K562 (cell line): ENCODE data around the gene TMPRSS9. TPM values are rescaled to one million over a fixed set of nuclear protein-coding genes. Genes with fewer than 3 reads are reported as not detected.

ENCODE experiments used
- BRD4 ChIP-seq: fragments of 200-600 bp; sonication (generic); IDR thresholded peaks from 2 replicates; pipeline ENCODE4 v1.6.1; 2017; ENCODE audit warnings: inconsistent platforms
- CBFB ChIP-seq: sonication (generic); formaldehyde crosslinking; IDR thresholded peaks from 2 replicates; pipeline ENCODE4 v1.4.0; 2020; ENCODE audit warnings: mild to moderate bottlenecking, missing genetic modification reagents
- ELF4 ChIP-seq: fragments of 450-650 bp; formaldehyde crosslinking; IDR thresholded peaks from 2 replicates; pipeline ENCODE4 v1.4.0; 2022; ENCODE audit warnings: missing genetic modification characterization
- JUNB ChIP-seq: fragments of 450-650 bp; formaldehyde crosslinking; conservative IDR thresholded peaks from 2 replicates; pipeline ENCODE4 v1.4.0; 2020; ENCODE audit warnings: mild to moderate bottlenecking
- NEUROD1 ChIP-seq: fragments of 150-350 bp; IDR thresholded peaks from 2 replicates; pipeline ENCODE4 v1.6.1; 2014; ENCODE audit warnings: borderline replicate concordance, low read length, low read depth; ENCODE audit not compliant: partially characterized antibody
- NUFIP1 ChIP-seq: fragments of 450-650 bp; IDR thresholded peaks from 2 replicates; pipeline ENCODE4 v1.6.1; 2018; ENCODE audit not compliant: partially characterized antibody
- SAFB2 ChIP-seq: fragments of 200-400 bp; formaldehyde crosslinking; IDR thresholded peaks from 2 replicates; pipeline ENCODE4 v1.6.1; 2018; ENCODE audit warnings: borderline replicate concordance, low read length, low read depth, moderate library complexity; ENCODE audit not compliant: severe bottlenecking
- SMARCE1 ChIP-seq: fragments of 450-650 bp; IDR thresholded peaks from 2 replicates; pipeline ENCODE4 v1.7.1; 2016; ENCODE audit warnings: mild to moderate bottlenecking
- TSC22D4 ChIP-seq: fragments of 450-650 bp; IDR thresholded peaks from 2 replicates; pipeline ENCODE4 v1.6.1; 2016; ENCODE audit warnings: missing genetic modification characterization, missing biosample characterization, control low read depth
- ZC3H4 ChIP-seq: sonication (generic); formaldehyde crosslinking; IDR thresholded peaks from 2 replicates; pipeline ENCODE4 v1.9.0; 2021; ENCODE audit warnings: missing genetic modification reagents, borderline replicate concordance
- polyA plus RNA-seq, 8 experiments: library from polyadenylated mRNA; depleted of rRNA in 4 of 8; stranded (reverse) in 5 of 8; unstranded in 3 of 8; fragments of >200 nt; fragmentation: Nextera tagmentation in 2 of 8; fragmentation: Illumina TruSeq in 1 of 8; extraction: Ambion mirVana in 2 of 8; extraction: Trizol in 1 of 8; gene quantifications; 2 replicates each; pipeline versions ENCODE4 v1.2.1 to v1.2.3, GENCODE V29; 2011 to 2014; ENCODE audit warnings: inconsistent platforms in 1 of 8, missing spikeins in 1 of 8
- total RNA-seq, 7 experiments: library from RNA; depleted of rRNA in 6 of 7; stranded (reverse); fragments of >200 nt in 6 of 7; fragmentation: Illumina TruSeq in 2 of 7; extraction: Trizol in 2 of 7; gene quantifications; 2 replicates each; pipeline versions ENCODE4 v1.2.1 to v1.2.3, GENCODE V29; 2011 to 2021; ENCODE audit warnings: low replicate concordance in 1 of 7
- TF ChIP-seq, protein P1 (sequence below): fragments of 200-600 bp; sonication (generic); IDR thresholded peaks from one replicate; pipeline ENCODE4 v1.6.1; 2012; ENCODE audit warnings: mild to moderate bottlenecking, low read depth, low read length, inconsistent platforms
- TF ChIP-seq, protein P2 (sequence below): fragments of 250-450 bp; sonication (Bioruptor Pico); IDR thresholded peaks from 2 replicates; pipeline ENCODE4 v1.4.0; 2020; ENCODE audit warnings: mild to moderate bottlenecking, moderate library complexity
- TF ChIP-seq, protein P3 (sequence below): fragments of 450-650 bp; IDR thresholded peaks from 2 replicates; pipeline ENCODE4 v1.6.1; 2016; ENCODE audit warnings: borderline replicate concordance

Gene TMPRSS9
- total and polyA plus RNA-seq, 9 of the 15 experiments (the other 6 are each of a cell fraction or from before 2014, with no cell fraction given) = 0.01 to 0.03 TPM; not detected in 7

DNA sequence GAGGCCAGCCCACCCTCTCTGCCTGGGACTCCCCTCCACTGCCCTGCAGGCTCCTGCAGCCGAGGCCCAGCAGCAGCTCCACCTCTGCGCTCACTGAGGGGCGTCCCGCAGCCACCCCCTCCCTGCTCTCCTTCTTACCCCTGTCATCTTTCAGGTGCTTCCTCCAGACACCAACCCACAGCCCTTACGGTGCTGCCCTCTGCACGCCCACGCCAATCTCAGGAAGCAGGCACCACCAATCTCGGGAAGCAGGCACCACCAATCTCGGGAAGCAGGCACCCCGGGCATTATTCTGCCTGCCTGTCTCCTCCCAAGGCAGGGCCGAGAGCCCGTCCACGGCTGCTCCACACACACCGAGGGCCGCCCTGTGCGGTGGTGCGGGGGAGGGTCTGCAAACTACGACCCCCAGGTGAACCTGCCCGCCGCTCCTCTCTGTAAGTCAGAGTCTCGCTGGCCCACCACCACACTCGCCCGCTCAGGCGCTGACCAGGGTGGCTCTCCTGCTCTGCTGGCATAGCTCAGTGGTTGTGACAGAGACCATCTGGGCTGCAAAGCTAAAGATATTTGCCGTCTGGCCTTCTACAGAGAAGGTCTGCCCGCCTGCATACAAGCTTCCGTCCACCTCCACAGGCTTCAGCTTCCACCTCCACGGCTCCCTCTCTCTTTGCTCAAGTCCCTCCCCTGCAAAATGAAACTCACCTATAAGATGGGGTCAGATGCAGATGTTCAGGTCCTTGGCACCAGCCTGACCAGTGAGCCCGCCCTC lies 34.6 kb upstream of the TMPRSS9 start (continued):
- TF ChIP-seq, protein P1, sequence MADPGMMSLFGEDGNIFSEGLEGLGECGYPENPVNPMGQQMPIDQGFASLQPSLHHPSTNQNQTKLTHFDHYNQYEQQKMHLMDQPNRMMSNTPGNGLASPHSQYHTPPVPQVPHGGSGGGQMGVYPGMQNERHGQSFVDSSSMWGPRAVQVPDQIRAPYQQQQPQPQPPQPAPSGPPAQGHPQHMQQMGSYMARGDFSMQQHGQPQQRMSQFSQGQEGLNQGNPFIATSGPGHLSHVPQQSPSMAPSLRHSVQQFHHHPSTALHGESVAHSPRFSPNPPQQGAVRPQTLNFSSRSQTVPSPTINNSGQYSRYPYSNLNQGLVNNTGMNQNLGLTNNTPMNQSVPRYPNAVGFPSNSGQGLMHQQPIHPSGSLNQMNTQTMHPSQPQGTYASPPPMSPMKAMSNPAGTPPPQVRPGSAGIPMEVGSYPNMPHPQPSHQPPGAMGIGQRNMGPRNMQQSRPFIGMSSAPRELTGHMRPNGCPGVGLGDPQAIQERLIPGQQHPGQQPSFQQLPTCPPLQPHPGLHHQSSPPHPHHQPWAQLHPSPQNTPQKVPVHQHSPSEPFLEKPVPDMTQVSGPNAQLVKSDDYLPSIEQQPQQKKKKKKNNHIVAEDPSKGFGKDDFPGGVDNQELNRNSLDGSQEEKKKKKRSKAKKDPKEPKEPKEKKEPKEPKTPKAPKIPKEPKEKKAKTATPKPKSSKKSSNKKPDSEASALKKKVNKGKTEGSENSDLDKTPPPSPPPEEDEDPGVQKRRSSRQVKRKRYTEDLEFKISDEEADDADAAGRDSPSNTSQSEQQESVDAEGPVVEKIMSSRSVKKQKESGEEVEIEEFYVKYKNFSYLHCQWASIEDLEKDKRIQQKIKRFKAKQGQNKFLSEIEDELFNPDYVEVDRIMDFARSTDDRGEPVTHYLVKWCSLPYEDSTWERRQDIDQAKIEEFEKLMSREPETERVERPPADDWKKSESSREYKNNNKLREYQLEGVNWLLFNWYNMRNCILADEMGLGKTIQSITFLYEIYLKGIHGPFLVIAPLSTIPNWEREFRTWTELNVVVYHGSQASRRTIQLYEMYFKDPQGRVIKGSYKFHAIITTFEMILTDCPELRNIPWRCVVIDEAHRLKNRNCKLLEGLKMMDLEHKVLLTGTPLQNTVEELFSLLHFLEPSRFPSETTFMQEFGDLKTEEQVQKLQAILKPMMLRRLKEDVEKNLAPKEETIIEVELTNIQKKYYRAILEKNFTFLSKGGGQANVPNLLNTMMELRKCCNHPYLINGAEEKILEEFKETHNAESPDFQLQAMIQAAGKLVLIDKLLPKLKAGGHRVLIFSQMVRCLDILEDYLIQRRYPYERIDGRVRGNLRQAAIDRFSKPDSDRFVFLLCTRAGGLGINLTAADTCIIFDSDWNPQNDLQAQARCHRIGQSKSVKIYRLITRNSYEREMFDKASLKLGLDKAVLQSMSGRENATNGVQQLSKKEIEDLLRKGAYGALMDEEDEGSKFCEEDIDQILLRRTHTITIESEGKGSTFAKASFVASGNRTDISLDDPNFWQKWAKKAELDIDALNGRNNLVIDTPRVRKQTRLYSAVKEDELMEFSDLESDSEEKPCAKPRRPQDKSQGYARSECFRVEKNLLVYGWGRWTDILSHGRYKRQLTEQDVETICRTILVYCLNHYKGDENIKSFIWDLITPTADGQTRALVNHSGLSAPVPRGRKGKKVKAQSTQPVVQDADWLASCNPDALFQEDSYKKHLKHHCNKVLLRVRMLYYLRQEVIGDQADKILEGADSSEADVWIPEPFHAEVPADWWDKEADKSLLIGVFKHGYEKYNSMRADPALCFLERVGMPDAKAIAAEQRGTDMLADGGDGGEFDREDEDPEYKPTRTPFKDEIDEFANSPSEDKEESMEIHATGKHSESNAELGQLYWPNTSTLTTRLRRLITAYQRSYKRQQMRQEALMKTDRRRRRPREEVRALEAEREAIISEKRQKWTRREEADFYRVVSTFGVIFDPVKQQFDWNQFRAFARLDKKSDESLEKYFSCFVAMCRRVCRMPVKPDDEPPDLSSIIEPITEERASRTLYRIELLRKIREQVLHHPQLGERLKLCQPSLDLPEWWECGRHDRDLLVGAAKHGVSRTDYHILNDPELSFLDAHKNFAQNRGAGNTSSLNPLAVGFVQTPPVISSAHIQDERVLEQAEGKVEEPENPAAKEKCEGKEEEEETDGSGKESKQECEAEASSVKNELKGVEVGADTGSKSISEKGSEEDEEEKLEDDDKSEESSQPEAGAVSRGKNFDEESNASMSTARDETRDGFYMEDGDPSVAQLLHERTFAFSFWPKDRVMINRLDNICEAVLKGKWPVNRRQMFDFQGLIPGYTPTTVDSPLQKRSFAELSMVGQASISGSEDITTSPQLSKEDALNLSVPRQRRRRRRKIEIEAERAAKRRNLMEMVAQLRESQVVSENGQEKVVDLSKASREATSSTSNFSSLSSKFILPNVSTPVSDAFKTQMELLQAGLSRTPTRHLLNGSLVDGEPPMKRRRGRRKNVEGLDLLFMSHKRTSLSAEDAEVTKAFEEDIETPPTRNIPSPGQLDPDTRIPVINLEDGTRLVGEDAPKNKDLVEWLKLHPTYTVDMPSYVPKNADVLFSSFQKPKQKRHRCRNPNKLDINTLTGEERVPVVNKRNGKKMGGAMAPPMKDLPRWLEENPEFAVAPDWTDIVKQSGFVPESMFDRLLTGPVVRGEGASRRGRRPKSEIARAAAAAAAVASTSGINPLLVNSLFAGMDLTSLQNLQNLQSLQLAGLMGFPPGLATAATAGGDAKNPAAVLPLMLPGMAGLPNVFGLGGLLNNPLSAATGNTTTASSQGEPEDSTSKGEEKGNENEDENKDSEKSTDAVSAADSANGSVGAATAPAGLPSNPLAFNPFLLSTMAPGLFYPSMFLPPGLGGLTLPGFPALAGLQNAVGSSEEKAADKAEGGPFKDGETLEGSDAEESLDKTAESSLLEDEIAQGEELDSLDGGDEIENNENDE = no peak
- TF ChIP-seq, protein P2, sequence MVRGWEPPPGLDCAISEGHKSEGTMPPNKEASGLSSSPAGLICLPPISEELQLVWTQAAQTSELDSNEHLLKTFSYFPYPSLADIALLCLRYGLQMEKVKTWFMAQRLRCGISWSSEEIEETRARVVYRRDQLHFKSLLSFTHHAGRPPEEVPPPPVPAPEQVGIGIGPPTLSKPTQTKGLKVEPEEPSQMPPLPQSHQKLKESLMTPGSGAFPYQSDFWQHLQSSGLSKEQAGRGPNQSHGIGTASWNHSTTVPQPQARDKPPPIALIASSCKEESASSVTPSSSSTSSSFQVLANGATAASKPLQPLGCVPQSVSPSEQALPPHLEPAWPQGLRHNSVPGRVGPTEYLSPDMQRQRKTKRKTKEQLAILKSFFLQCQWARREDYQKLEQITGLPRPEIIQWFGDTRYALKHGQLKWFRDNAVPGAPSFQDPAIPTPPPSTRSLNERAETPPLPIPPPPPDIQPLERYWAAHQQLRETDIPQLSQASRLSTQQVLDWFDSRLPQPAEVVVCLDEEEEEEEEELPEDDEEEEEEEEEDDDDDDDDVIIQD = no peak
- no peak for TF ChIP-seq BRD4
- TF ChIP-seq, protein P3, sequence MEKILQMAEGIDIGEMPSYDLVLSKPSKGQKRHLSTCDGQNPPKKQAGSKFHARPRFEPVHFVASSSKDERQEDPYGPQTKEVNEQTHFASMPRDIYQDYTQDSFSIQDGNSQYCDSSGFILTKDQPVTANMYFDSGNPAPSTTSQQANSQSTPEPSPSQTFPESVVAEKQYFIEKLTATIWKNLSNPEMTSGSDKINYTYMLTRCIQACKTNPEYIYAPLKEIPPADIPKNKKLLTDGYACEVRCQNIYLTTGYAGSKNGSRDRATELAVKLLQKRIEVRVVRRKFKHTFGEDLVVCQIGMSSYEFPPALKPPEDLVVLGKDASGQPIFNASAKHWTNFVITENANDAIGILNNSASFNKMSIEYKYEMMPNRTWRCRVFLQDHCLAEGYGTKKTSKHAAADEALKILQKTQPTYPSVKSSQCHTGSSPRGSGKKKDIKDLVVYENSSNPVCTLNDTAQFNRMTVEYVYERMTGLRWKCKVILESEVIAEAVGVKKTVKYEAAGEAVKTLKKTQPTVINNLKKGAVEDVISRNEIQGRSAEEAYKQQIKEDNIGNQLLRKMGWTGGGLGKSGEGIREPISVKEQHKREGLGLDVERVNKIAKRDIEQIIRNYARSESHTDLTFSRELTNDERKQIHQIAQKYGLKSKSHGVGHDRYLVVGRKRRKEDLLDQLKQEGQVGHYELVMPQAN = no peak
- TF ChIP-seq ELF4 (CRISPR knock-in tag) = no peak
- no peak for TF ChIP-seq CBFB (CRISPR knock-in tag)
- TF ChIP-seq SAFB2 = no peak
- TF ChIP-seq ZC3H4 = no peak
- no peak for TF ChIP-seq NUFIP1
- no peak for TF ChIP-seq JUNB (CRISPR knock-in tag)
- no peak for TF ChIP-seq SMARCE1
- TF ChIP-seq NEUROD1 = no peak
- no peak for TF ChIP-seq TSC22D4 (tag)
